Progenitor cell of endocrine pancreas (in vitro differentiated cells): ENCODE results near the gene APEX2. TPM values are rescaled to one million over a fixed set of nuclear protein-coding genes. Genes with fewer than 3 reads are reported as not detected.

Experiments
- DNase-seq: peaks from one replicate; pipeline ENCODE4 v3.0.0; 2021; ENCODE audit warnings: low spot score; ENCODE audit not compliant: unreplicated experiment
- H3K27ac Mint-ChIP-seq: 2 replicates; pipeline ENCODE4 v1.8.0; 2021; ENCODE audit warnings: mild to moderate bottlenecking, moderate library complexity, mixed read lengths
- H3K27me3 Mint-ChIP-seq: 2 replicates; pipeline ENCODE4 v1.8.0; 2021; ENCODE audit warnings: mixed read lengths
- H3K36me3 Mint-ChIP-seq: 2 replicates; pipeline ENCODE4 v1.8.0; 2022; ENCODE audit warnings: mixed read lengths; ENCODE audit not compliant: insufficient read depth
- H3K4me1 Mint-ChIP-seq: 2 replicates; pipeline ENCODE4 v1.8.0; 2021; ENCODE audit warnings: low read depth, mixed read lengths
- H3K4me3 Mint-ChIP-seq: 2 replicates; pipeline ENCODE4 v1.8.0; 2021; ENCODE audit warnings: low read depth, mild to moderate bottlenecking, moderate library complexity, mixed read lengths
- H3K9me3 Mint-ChIP-seq: 2 replicates; pipeline ENCODE4 v1.8.0; 2021; ENCODE audit warnings: low read depth, mixed read lengths
- total RNA-seq: library from RNA; stranded (reverse); gene quantifications from 2 replicates; pipeline ENCODE4 v1.2.1, GENCODE V29; 2021
- TF ChIP-seq, protein P1 (sequence below): fragments of 200-600 bp; sonication (generic); IDR thresholded peaks from one replicate; pipeline ENCODE4 v1.5.0; 2021; ENCODE audit warnings: antibody characterized with exemption, mild to moderate bottlenecking; ENCODE audit not compliant: unreplicated experiment

Gene APEX2
- total RNA-seq, 1 donor from 2014 or later = 21.4 TPM

DNA sequence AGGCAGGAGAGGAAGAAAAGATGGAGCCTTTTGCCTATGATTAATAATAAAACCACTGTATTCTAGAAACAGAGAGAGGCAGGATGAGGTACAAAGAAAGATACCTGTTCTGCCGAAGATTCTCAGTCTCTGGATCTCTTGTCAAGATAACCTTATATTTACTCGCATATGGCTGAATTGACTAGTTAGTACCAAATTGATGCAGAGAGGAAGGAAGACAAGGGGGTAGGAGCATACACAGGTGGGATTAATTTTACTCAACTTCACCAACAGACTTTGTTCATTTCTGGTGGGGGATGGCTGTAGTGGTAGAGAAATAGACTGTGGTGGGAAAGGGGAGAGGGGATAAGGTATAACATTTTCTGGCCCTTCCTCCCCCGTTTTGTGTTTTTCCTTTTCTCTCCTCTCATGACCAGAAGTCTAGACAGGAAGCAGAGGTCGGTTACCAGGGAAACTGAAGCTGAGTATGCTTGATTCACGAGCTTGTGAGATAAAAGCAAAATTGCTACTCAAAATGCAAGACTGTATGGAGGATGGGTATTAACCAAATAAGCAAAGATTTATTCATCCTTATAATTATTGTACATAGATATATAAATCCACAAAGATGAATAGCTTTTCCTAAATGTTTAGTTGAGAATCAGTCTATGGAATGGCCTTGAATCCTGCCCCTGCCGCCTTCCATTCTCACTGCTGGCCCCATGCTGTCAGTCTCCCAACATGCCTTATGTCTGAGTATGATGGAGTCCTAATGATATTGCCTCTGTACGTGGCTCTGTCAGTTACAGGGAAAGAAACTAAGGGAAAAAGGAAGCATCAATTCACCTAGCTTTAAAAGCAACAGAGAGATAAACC lies 56.9 kb downstream of the APEX2 start:
- TF ChIP-seq, protein P1, sequence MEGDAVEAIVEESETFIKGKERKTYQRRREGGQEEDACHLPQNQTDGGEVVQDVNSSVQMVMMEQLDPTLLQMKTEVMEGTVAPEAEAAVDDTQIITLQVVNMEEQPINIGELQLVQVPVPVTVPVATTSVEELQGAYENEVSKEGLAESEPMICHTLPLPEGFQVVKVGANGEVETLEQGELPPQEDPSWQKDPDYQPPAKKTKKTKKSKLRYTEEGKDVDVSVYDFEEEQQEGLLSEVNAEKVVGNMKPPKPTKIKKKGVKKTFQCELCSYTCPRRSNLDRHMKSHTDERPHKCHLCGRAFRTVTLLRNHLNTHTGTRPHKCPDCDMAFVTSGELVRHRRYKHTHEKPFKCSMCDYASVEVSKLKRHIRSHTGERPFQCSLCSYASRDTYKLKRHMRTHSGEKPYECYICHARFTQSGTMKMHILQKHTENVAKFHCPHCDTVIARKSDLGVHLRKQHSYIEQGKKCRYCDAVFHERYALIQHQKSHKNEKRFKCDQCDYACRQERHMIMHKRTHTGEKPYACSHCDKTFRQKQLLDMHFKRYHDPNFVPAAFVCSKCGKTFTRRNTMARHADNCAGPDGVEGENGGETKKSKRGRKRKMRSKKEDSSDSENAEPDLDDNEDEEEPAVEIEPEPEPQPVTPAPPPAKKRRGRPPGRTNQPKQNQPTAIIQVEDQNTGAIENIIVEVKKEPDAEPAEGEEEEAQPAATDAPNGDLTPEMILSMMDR = no peak
- Mint-ChIP-seq H3K9me3 (peaks cover 21% of the 10 kb centered on the region), H3K27ac (no peak overlapping the region), H3K4me3 (no peak overlapping the region), H3K4me1 (peaks cover 3% of the 10 kb centered on the region), H3K36me3 (no peaks in the 10 kb centered on the region), H3K27me3 (no peaks in the 10 kb centered on the region)
- DNase-seq = no peak

DNA sequence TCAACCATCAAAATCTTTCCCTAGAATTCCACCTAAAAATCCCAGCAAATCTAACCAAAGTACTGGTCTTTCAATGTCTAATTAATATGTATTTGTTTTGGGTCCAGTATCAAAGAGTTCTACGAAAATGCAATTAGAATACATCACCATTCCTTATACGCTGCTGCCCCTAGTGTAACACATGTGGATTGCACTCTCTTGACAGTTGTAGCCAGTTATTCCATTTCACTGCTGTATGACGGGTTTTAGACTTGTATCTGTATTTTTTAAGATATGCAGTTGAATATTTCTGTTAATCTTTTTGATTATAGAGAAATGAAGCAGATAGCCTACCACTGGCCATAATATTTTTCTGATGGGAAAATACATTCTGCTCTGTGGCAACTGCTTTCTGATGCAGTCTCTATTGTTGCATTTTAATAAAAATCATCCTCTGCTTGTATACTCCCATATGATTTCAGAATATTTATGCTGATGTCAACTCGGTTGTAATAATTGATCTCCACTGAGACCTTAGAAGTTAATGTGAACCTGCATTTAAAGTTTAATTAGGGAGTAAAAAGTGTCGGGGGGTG lies 57.6 kb downstream of the APEX2 start:
- peaks cover 3% of the 10 kb centered on the region for H3K4me1 Mint-ChIP-seq

More for the DNA sequence above, 57.6 kb downstream of the APEX2 start:
- H3K36me3 Mint-ChIP-seq = no peaks in the 10 kb centered on the region
- no peak overlapping the region for H3K4me3 Mint-ChIP-seq
- no peaks in the 10 kb centered on the region for H3K27me3 Mint-ChIP-seq
- peaks cover 26% of the 10 kb centered on the region for H3K9me3 Mint-ChIP-seq
- DNase-seq = no peak
- H3K27ac Mint-ChIP-seq = no peak overlapping the region
- TF ChIP-seq, protein P1 = peak; percentile 77

Other genes with a start within 250 kb of the APEX2 start
- not detected in 2 replicates for gene ITIH6, start 202.1 kb upstream of the APEX2 start, total RNA-seq
- 244 and 247 TPM in 2 replicates for gene MAGED2, start 192.6 kb upstream of the APEX2 start, total RNA-seq
- gene TRO, start 79.5 kb upstream of the APEX2 start, total RNA-seq = 156 and 169 TPM in 2 replicates
- gene PFKFB1, start 6.2 kb upstream of the APEX2 start, total RNA-seq = 0.77 and 0.82 TPM in 2 replicates
- not detected in 2 replicates for gene ALAS2, start 30.6 kb downstream of the APEX2 start, total RNA-seq
- gene PAGE2B, start 74.7 kb downstream of the APEX2 start, total RNA-seq = not detected in 2 replicates
- not detected in 2 replicates for gene PAGE2, start 88.7 kb downstream of the APEX2 start, total RNA-seq
- not detected in 2 replicates for gene PAGE5, start 220.0 kb downstream of the APEX2 start, total RNA-seq